GM12891 (cell line): ENCODE measurements around the gene ANKMY1.

Experiments
- POLR2AphosphoS5 ChIP-seq: IDR thresholded peaks from 2 replicates; pipeline ENCODE4 v1.6.1; 2011; ENCODE audit warnings: low read depth, low read length, control low read depth
- POU2F2 ChIP-seq: IDR thresholded peaks from 2 replicates; pipeline ENCODE4 v1.6.1; 2011; ENCODE audit warnings: low read depth, mild to moderate bottlenecking, control low read depth, low read length, moderate library complexity
- TAF1 ChIP-seq: IDR thresholded peaks from 2 replicates; pipeline ENCODE4 v1.6.1; 2011; ENCODE audit warnings: low read depth, low read length, control low read depth

DNA sequence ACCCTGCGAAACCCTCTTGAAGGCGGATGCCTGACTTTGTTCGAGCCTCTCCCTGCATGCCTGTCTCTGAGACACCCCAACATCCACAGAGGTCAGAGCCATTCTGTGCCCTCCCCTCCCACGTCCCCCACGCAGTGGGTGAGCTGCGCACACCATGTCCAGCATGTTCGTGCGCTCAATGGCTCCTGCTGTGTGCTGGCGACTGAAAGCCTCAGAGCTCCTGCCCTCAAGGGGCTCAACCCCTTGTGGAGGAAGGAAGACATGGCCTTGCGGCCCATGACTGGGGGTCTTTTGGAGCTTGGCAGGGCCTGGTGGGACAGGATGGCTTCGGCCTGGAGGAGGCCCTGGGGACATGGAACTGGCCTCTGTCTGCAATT lies 45.7 kb downstream of the ANKMY1 start:
- TF ChIP-seq POU2F2 (no peak), TAF1 (no peak), POLR2AphosphoS5 (no peak)
